ENCODE measurements around the gene PHACTR3. TPM values are rescaled to one million over a fixed set of nuclear protein-coding genes. Genes with fewer than 3 reads are reported as not detected.

Gene PHACTR3
- total RNA-seq, 1 donor from 2014 or later: 1.4 TPM

DNA sequence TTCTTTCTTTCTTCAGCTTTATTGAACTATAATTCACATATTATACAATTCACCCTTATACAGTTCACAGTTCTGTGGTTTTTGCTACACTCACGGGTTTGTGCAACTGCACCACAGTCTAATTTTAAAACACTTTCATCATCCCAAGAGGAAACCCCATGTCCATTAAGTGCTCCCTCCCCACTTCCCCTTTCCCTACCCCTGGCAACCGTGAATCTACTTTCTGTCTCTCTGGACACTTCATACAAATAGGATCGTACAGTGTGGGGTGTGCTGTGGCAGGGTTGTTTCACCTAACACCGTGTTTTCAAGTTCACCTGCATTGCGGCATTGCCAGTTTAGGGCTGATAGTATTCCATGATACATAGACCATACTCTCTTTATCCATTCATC, 118.8 kb downstream of the PHACTR3 start:
- Histone ChIP-seq H3K27ac (no peak overlapping the region), H3K36me3 (no peaks in the 10 kb centered on the region), H3K27me3 (no peaks in the 10 kb centered on the region), H3F3A (ENCODE audit: low read depth) (no peaks in the 10 kb centered on the region), H3K9me3 (ENCODE audit: low read depth) (no peaks in the 10 kb centered on the region), H3K4me3 (no peak overlapping the region), H3K9ac (no peak overlapping the region), H3K79me2 (ENCODE audit: low read depth) (no peaks in the 10 kb centered on the region), H4K20me1 (ENCODE audit: low read depth) (no peaks in the 10 kb centered on the region), H2AFZ (replicated peaks) (no peak overlapping the region), H3K4me1 (no peaks in the 10 kb centered on the region), H3K4me2 (no peak overlapping the region)
- Mint-ChIP-seq H3K27ac (no peak overlapping the region), H3K36me3 (no peaks in the 10 kb centered on the region), H3K27me3 (ENCODE audit: insufficient read depth, low read depth) (peaks cover 9% of the 10 kb centered on the region), H3K4me3 (no peak overlapping the region), H3K4me1 (no peaks in the 10 kb centered on the region), H3K9me3 (no peaks in the 10 kb centered on the region)
- DNase-seq (ENCODE audit: low spot score): no peak
- no peak for TF ChIP-seq EZH2phosphoT487 (IDR thresholded peaks at IDR 0.05)
- TF ChIP-seq EZH2 (IDR thresholded peaks at IDR 0.05): no peak
- TF ChIP-seq, protein P1, sequence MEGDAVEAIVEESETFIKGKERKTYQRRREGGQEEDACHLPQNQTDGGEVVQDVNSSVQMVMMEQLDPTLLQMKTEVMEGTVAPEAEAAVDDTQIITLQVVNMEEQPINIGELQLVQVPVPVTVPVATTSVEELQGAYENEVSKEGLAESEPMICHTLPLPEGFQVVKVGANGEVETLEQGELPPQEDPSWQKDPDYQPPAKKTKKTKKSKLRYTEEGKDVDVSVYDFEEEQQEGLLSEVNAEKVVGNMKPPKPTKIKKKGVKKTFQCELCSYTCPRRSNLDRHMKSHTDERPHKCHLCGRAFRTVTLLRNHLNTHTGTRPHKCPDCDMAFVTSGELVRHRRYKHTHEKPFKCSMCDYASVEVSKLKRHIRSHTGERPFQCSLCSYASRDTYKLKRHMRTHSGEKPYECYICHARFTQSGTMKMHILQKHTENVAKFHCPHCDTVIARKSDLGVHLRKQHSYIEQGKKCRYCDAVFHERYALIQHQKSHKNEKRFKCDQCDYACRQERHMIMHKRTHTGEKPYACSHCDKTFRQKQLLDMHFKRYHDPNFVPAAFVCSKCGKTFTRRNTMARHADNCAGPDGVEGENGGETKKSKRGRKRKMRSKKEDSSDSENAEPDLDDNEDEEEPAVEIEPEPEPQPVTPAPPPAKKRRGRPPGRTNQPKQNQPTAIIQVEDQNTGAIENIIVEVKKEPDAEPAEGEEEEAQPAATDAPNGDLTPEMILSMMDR (IDR thresholded peaks at IDR 0.05): no peak

DNA sequence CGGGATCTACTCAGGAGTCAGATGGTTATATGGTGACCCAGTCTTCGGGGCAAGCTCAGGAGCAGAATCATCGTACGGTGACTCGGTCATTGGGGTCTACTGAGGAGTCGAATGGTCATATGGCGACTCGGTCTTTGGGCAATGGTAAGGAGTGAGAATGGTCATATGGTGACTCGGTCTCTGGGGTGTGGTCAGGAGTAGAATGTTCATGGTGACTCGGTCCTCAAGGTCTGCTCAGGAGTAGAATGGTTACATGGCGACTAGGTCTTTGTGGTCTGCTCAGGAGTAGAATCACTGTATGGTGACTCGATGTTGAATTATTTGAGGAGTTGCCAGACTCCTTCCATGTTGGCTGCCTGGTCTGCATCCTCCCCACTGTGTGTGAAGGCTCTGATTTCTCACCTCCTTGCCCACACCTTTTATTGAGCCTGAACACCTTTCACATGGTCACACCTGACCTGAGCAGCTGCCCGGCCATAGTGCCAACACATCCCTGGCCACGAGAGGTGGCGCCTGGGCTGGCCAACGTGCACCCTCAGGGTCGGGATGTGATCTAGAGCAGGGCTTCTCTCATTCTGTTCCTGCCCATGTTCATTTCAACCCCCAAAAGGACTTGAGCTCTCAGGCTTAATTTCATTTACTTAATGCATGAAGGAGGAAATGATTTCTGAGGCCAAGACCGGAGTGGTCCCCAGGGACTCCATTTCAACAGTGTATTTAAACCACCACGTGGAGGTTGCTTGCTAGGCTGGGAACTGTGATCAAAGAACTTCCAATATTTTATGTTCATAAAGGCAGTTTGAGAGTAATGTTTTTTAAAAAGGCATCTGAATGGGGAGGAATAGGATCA, 119.5 kb downstream of the PHACTR3 start:
- H3K27ac Mint-ChIP-seq: no peak overlapping the region
- Histone ChIP-seq H3K4me1 (no peaks in the 10 kb centered on the region), H3F3A (ENCODE audit: low read depth) (no peaks in the 10 kb centered on the region), H3K9ac (no peak overlapping the region), H3K4me2 (no peak overlapping the region), H3K27ac (no peak overlapping the region), H3K9me3 (ENCODE audit: low read depth) (no peaks in the 10 kb centered on the region), H3K36me3 (no peaks in the 10 kb centered on the region), H4K20me1 (ENCODE audit: low read depth) (no peaks in the 10 kb centered on the region), H2AFZ (replicated peaks) (no peak overlapping the region), H3K79me2 (ENCODE audit: low read depth) (no peaks in the 10 kb centered on the region), H3K27me3 (no peaks in the 10 kb centered on the region), H3K4me3 (no peak overlapping the region)
- no peak for DNase-seq (ENCODE audit: low spot score)
- H3K4me1 Mint-ChIP-seq: no peaks in the 10 kb centered on the region
- H3K27me3 Mint-ChIP-seq (ENCODE audit: insufficient read depth, low read depth): peaks cover 11% of the 10 kb centered on the region
- H3K9me3 Mint-ChIP-seq: no peaks in the 10 kb centered on the region
- H3K4me3 Mint-ChIP-seq: no peak overlapping the region
- H3K36me3 Mint-ChIP-seq: no peaks in the 10 kb centered on the region
- TF ChIP-seq EZH2 (IDR thresholded peaks at IDR 0.05) (no peak), EZH2phosphoT487 (IDR thresholded peaks at IDR 0.05) (no peak)
- TF ChIP-seq, protein P1 (IDR thresholded peaks at IDR 0.05): no peak

DNA sequence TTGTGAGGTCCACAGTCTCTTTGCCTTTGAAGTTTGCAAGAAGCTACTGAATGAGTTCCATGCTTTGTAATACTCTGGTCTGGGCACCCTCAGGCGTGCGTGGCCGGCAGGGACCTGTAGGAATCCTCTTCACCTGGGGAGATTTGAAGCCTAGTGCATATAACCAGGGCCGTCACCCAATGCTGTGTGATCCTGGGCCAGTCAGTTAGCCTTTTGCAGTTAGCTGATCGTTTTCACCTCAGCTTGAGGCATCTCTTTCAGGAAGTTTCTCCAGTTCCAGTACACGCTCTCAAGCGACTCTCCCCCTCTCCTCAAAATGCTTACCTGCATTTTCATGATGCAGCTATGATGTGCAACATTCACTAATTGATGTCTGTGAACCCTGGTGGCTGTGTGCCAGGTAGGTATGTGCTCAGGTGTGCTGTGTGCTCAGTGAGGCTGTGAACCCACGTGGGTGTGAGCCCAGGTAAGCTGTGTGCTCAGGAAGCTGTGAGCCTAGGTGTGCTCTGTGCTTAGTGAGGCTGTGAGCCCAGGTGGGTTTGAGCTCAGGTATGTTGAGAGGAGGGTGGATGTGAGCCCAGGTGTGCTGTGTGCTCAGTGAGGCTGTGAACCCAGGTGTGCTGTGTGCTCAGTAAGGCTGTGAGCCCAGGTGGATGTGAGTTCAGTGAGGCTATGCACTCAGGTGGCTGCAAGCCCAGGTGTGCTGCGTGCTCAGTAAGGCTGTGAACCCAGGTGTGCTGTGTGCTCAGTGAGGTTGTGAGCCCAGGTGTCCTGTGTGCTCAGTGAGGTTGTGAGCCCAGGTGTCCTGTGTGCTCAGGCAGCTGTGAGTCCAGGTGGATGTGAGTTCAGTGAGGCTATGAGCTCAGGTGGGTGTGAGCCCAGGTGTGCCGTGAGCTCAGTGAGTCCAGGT, 120.4 kb downstream of the PHACTR3 start:
- TF ChIP-seq EZH2phosphoT487 (IDR thresholded peaks at IDR 0.05): no peak
- TF ChIP-seq, protein P1 (IDR thresholded peaks at IDR 0.05): no peak
- Mint-ChIP-seq H3K27me3 (ENCODE audit: insufficient read depth, low read depth) (peaks cover 9% of the 10 kb centered on the region), H3K4me1 (no peaks in the 10 kb centered on the region), H3K4me3 (no peak overlapping the region), H3K27ac (no peak overlapping the region), H3K9me3 (no peaks in the 10 kb centered on the region), H3K36me3 (no peaks in the 10 kb centered on the region)
- H3K4me1 ChIP-seq: no peaks in the 10 kb centered on the region
- no peaks in the 10 kb centered on the region for H3K36me3 ChIP-seq
- no peaks in the 10 kb centered on the region for H3K9me3 ChIP-seq (ENCODE audit: low read depth)
- H3K79me2 ChIP-seq (ENCODE audit: low read depth): no peaks in the 10 kb centered on the region
- H3K9ac ChIP-seq: no peak overlapping the region
- H3K27ac ChIP-seq: no peak overlapping the region
- no peak overlapping the region for H2AFZ ChIP-seq (replicated peaks)
- no peak overlapping the region for H3K4me3 ChIP-seq
- no peak for DNase-seq (ENCODE audit: low spot score)
- H3K4me2 ChIP-seq: no peak overlapping the region
- H3F3A ChIP-seq (ENCODE audit: low read depth): no peaks in the 10 kb centered on the region
- H4K20me1 ChIP-seq (ENCODE audit: low read depth): no peaks in the 10 kb centered on the region
- no peaks in the 10 kb centered on the region for H3K27me3 ChIP-seq

Data from neural progenitor cell (in vitro differentiated cells).